GM23338 (cell line): ENCODE data around the gene RAPGEF4.

Experiments
- EZH2 ChIP-seq: fragments of 200-600 bp; sonication (generic); IDR thresholded peaks from one replicate; pipeline ENCODE4 v1.8.0; 2017; ENCODE audit warnings: antibody characterized with exemption, mild to moderate bottlenecking, low read depth; ENCODE audit not compliant: unreplicated experiment
- EZH2phosphoT487 ChIP-seq: fragments of 200-600 bp; sonication (generic); IDR thresholded peaks from one replicate; pipeline ENCODE4 v1.8.1; 2018; ENCODE audit warnings: antibody characterized with exemption; ENCODE audit not compliant: unreplicated experiment
- JUNB ChIP-seq: IDR thresholded peaks from one replicate; pipeline ENCODE4 v1.6.1; 2016; ENCODE audit warnings: antibody characterized with exemption; ENCODE audit not compliant: unreplicated experiment
- POLR2AphosphoS5 ChIP-seq: IDR thresholded peaks from 2 replicates; pipeline ENCODE4 v1.6.1; 2016; ENCODE audit warnings: antibody characterized with exemption, low read depth
- TF ChIP-seq, protein P1 (sequence below), 2 experiments: fragments of 200-600 bp in 1 of 2; sonication (generic) in 1 of 2; conservative IDR thresholded peaks; 2 replicates each; pipeline versions ENCODE4 v1.5.1 to v1.6.1; 2016 to 2017; ENCODE audit warnings: antibody characterized with exemption in 2 of 2, low read depth in 2 of 2, mild to moderate bottlenecking in 2 of 2, moderate library complexity in 1 of 2

DNA sequence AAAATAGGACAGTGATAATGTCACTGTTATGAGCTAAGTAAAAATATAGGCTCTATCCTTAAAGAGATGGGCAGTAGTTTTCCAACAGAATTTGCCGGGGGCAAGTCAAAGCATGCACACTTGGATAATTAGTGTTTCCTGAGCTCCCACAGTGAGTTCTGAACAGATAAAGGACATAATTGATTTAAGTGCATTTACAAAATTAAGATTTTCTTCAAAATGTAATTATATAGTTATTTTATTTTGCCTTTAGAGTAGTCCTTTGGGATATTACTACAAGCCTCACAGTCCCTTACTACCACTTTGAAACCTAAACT lies 107.6 kb downstream of the RAPGEF4 start:
- TF ChIP-seq POLR2AphosphoS5 (no peak), JUNB (no peak), EZH2 (no peak), EZH2phosphoT487 (no peak)
- TF ChIP-seq, protein P1, sequence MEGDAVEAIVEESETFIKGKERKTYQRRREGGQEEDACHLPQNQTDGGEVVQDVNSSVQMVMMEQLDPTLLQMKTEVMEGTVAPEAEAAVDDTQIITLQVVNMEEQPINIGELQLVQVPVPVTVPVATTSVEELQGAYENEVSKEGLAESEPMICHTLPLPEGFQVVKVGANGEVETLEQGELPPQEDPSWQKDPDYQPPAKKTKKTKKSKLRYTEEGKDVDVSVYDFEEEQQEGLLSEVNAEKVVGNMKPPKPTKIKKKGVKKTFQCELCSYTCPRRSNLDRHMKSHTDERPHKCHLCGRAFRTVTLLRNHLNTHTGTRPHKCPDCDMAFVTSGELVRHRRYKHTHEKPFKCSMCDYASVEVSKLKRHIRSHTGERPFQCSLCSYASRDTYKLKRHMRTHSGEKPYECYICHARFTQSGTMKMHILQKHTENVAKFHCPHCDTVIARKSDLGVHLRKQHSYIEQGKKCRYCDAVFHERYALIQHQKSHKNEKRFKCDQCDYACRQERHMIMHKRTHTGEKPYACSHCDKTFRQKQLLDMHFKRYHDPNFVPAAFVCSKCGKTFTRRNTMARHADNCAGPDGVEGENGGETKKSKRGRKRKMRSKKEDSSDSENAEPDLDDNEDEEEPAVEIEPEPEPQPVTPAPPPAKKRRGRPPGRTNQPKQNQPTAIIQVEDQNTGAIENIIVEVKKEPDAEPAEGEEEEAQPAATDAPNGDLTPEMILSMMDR (conservative IDR thresholded peaks at IDR 0.05; ENCODE audit: low read depth in 2 of 2) = no peak
